ENCODE data around the gene CX3CR1.

DNA sequence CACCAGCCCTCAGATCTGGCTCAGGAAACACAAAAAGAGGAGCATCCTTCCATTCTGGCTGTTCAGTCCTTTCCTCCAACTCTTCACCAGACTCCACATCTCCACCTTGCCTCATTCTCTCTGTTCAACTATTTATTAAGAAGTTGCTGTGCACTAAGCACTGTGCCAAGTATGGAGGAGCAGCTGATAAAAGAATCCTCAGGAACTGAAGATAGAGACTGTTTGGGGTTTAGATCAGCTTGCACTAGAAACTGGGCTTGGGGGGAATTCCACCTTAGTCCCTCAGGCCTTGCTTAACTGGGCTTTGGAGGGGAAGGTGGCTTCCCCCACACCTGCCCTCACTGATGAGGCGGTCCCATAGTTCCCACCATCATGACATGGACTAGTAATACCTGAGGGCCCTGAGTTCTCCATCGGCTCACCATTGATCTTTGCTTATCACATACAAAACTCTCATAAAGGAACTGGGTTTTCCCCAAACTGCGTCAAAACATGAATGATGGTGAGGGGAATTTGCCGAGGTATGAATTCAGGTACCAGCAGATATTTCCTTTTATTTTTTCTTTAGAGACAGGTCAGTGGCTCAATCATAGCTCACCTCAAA, 48.0 kb upstream of the CX3CR1 start:
- TF ChIP-seq, protein P1, sequence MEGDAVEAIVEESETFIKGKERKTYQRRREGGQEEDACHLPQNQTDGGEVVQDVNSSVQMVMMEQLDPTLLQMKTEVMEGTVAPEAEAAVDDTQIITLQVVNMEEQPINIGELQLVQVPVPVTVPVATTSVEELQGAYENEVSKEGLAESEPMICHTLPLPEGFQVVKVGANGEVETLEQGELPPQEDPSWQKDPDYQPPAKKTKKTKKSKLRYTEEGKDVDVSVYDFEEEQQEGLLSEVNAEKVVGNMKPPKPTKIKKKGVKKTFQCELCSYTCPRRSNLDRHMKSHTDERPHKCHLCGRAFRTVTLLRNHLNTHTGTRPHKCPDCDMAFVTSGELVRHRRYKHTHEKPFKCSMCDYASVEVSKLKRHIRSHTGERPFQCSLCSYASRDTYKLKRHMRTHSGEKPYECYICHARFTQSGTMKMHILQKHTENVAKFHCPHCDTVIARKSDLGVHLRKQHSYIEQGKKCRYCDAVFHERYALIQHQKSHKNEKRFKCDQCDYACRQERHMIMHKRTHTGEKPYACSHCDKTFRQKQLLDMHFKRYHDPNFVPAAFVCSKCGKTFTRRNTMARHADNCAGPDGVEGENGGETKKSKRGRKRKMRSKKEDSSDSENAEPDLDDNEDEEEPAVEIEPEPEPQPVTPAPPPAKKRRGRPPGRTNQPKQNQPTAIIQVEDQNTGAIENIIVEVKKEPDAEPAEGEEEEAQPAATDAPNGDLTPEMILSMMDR (IDR thresholded peaks at IDR 0.05 in 2 of 3, conservative IDR thresholded peaks at IDR 0.05 in 1 of 3; ENCODE audit: control insufficient read depth in 2 of 3, extremely low read depth in 1 of 3, insufficient read depth in 1 of 3, low read depth in 3 of 3, low read length in 3 of 3), result no peak
- TF ChIP-seq MXI1 (IDR thresholded peaks at IDR 0.05; ENCODE audit: low read depth, low read length) (no peak), CHD4 (IDR thresholded peaks at IDR 0.05) (no peak), NBN (IDR thresholded peaks at IDR 0.05) (no peak), SREBF1 (IDR thresholded peaks at IDR 0.05; ENCODE audit: low read length) (no peak), POLR2A (IDR thresholded peaks at IDR 0.05; ENCODE audit: low read depth, low read length) (no peak)
- TF ChIP-seq, protein P2, sequence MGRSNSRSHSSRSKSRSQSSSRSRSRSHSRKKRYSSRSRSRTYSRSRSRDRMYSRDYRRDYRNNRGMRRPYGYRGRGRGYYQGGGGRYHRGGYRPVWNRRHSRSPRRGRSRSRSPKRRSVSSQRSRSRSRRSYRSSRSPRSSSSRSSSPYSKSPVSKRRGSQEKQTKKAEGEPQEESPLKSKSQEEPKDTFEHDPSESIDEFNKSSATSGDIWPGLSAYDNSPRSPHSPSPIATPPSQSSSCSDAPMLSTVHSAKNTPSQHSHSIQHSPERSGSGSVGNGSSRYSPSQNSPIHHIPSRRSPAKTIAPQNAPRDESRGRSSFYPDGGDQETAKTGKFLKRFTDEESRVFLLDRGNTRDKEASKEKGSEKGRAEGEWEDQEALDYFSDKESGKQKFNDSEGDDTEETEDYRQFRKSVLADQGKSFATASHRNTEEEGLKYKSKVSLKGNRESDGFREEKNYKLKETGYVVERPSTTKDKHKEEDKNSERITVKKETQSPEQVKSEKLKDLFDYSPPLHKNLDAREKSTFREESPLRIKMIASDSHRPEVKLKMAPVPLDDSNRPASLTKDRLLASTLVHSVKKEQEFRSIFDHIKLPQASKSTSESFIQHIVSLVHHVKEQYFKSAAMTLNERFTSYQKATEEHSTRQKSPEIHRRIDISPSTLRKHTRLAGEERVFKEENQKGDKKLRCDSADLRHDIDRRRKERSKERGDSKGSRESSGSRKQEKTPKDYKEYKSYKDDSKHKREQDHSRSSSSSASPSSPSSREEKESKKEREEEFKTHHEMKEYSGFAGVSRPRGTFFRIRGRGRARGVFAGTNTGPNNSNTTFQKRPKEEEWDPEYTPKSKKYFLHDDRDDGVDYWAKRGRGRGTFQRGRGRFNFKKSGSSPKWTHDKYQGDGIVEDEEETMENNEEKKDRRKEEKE (IDR thresholded peaks at IDR 0.05), result no peak
- TF ChIP-seq, protein P3, sequence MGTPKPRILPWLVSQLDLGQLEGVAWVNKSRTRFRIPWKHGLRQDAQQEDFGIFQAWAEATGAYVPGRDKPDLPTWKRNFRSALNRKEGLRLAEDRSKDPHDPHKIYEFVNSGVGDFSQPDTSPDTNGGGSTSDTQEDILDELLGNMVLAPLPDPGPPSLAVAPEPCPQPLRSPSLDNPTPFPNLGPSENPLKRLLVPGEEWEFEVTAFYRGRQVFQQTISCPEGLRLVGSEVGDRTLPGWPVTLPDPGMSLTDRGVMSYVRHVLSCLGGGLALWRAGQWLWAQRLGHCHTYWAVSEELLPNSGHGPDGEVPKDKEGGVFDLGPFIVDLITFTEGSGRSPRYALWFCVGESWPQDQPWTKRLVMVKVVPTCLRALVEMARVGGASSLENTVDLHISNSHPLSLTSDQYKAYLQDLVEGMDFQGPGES (IDR thresholded peaks at IDR 0.05), result no peak
